ENCODE results near the gene PLCH2. TPM values are rescaled to one million over a fixed set of nuclear protein-coding genes. Genes with fewer than 3 reads are reported as not detected.

The PLCH2 gene
- total RNA-seq, 1 donor from 2014 or later = 2.9 TPM

- Mint-ChIP-seq H3K4me3 (peak overlapping the region; percentile 94), H3K27ac (peak overlapping the region; percentile 93), H3K9me3 (no peaks in the 10 kb centered on the region), H3K36me3 (ENCODE audit: low read depth) (peaks cover 14% of the 10 kb centered on the region), H3K4me1 (ENCODE audit: low read depth) (peaks cover 38% of the 10 kb centered on the region), H3K27me3 (ENCODE audit: insufficient read depth) (peaks cover 5% of the 10 kb centered on the region)
- intact Hi-C loops (cut with micrococcal nuclease) = loop anchor here (10.0 kb wide), 3 partner anchors 229 to 389 kb away; no protein-coding TSS in a partner anchor
- DNase-seq (ENCODE audit: low spot score) = no peak
Measured at GRCh38 chr1:2523191-2523890, 47.3 kb downstream of the PLCH2 start.

DNA sequence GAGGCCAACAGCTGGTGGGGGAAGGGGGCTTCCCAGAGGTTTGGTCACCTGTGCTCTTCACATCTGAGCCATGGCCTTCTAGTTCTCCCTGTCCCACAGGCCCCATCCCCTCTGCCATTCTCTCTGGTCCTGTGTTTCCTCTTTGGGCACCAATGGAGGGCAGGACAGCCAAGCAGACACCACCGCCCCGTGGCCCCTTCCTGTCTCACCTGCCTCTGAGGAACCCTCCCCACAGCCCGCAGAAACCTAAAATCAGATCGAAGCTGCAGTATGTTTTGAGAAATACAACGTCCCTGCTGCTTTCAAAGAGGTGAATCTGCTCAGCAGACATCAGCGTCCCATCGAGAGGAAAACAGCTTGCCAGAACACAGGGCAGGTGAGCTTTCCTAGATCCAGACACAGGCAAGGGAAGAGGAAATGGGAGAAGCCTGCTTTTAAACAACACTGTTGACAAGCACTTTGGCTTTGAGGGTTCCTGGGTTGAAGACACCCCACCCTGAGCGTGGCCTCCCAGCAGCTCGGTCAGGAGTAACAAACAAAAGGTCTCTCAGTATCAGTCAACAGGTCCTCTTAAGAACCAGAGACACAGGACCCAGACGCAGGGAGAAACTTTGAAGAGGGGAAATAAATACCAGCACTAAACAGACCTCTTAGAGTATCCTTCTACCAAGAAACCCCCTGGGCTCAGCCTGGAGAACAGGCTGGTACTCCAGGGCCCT, 48.0 kb downstream of the PLCH2 start:
- peaks cover 38% of the 10 kb centered on the region for H3K4me1 Mint-ChIP-seq (ENCODE audit: low read depth)
- H3K4me3 Mint-ChIP-seq = peak overlapping the region; percentile 94
- H3K27ac Mint-ChIP-seq = peak overlapping the region; percentile 93
- H3K36me3 Mint-ChIP-seq (ENCODE audit: low read depth) = peaks cover 8% of the 10 kb centered on the region
- peak; percentile 53 for DNase-seq (ENCODE audit: low spot score)
- peaks cover 11% of the 10 kb centered on the region for H3K27me3 Mint-ChIP-seq (ENCODE audit: insufficient read depth)
- intact Hi-C loops (cut with micrococcal nuclease) = loop anchor here (10.0 kb wide), 3 partner anchors 229 to 389 kb away; no protein-coding TSS in a partner anchor
- no peaks in the 10 kb centered on the region for H3K9me3 Mint-ChIP-seq

- intact Hi-C loops (cut with micrococcal nuclease) = loop anchor here (10.0 kb wide), 3 partner anchors 231 to 391 kb away; no protein-coding TSS in a partner anchor
- Mint-ChIP-seq H3K27ac (peak overlapping the region; percentile 93), H3K27me3 (ENCODE audit: insufficient read depth) (peaks cover 11% of the 10 kb centered on the region), H3K4me3 (peak overlapping the region; percentile 94), H3K36me3 (ENCODE audit: low read depth) (peaks cover 6% of the 10 kb centered on the region), H3K4me1 (ENCODE audit: low read depth) (peaks cover 38% of the 10 kb centered on the region), H3K9me3 (no peaks in the 10 kb centered on the region)
- no peak for DNase-seq (ENCODE audit: low spot score)
Measured at GRCh38 chr1:2525572-2525919, 49.5 kb downstream of the PLCH2 start.

DNA sequence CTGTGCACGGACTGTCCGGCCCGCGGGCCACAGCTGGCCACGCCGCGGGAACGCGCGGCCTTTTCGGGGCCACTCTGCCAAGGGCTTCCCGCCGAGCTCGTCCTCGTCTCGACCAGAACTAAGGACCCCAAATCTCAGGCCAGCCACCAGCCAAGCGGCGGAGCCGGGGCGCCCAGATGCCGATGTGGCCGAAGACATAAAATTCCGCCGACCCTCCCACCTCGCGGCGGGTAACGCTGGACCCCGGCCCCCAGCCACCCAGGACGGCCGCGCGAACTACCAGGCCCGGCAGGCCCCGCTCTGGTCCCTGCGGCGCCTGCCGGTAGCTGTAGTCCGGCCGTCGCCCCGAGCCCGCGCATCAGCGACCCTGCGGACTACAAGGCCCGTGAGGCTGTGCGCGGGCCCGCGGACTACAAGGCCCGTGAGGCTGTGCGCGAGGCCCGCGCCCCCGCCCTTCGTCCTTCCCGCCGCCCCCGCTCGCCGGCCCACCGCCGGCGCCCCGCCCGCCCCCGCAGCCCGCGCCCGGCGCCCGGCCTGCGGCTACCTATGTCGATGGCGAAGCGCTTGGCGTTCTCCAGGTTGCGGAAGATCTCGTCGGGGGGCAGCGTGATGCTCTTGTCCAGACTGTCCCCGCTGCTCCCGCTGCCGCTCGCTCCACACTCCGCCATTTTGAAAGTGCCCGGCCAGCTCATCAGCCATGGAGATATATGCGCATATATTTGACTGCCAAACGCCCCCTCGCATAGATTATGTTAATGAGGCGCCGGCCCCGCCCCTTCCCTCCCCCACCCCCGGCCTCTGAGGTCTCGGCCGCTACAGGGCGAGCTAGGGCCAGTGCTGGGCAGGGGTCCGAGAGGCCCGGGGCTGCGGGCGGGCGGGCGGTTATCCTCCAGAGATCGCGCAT, 50.1 kb downstream of the PLCH2 start, which contains the start of gene PANK4:
PANK4 (minus strand) TSS at position 677 of the 904 bp plus-strand sequence; CDS start at position 668, 9 bp downstream.
- H3K27ac Mint-ChIP-seq = peak within 1 kb of the TSS; percentile 98
- DNase-seq (ENCODE audit: low spot score) = peak; percentile 86
- intact Hi-C loops (cut with micrococcal nuclease) = loop anchor here (1.0 to 10.0 kb wide), 10 partner anchors 21 to 391 kb away; partner anchors contain the start of genes MORN1, PEX10, PRXL2B and RER1

DNA sequence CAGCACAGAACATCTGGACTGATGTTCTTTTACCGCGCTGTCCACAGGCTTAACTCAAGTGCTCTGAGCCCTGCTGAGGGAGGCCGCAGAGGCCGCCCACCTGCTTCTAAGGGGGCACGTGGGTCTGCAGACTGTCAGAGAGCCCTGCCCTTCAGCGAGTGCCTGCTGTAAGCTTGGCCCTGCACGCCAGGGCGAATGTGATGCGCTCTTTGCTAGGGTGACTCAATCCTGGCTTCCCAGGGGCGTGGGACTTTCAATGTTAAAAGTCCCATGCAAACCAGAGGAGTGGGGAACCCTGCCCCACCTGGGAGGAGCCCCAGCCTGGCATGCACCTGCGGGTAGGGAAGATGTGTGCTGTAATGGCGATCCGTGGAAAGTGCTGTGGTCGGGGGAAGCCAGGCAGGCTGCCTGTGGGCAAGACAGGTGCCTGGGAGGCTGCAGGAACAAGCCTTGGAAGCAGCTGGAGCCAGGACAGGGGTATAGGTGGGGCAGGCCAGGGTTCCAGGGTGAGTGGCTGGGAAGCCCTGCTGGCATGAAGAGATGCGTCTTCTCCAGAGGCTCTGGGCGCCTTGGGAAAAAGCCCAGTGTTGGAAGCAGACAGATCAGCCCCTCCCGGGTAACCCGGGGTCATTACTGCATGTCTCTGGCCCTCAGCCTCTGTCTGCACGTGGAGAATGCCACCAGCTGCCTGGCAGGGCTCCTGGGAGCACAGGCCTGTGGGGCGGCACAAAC, 50.9 kb downstream of the PLCH2 start:
- Mint-ChIP-seq H3K4me3 (peak overlapping the region; percentile 48), H3K4me1 (ENCODE audit: low read depth) (peaks cover 38% of the 10 kb centered on the region), H3K27ac (peak overlapping the region; percentile 50), H3K9me3 (no peaks in the 10 kb centered on the region), H3K27me3 (ENCODE audit: insufficient read depth) (peaks cover 19% of the 10 kb centered on the region), H3K36me3 (ENCODE audit: low read depth) (no peaks in the 10 kb centered on the region)
- DNase-seq (ENCODE audit: low spot score) = peak; percentile 41
- intact Hi-C loops (cut with micrococcal nuclease) = loop anchor here (1.0 to 10.0 kb wide), 10 partner anchors 20 to 392 kb away; partner anchors contain the start of genes MORN1, PEX10, PRXL2B and RER1

More for the DNA sequence above, 50.1 kb downstream of the PLCH2 start, which contains the start of gene PANK4:
- no peaks in the 10 kb centered on the region for H3K9me3 Mint-ChIP-seq
- peaks cover under 1% of the 10 kb centered on the region for H3K36me3 Mint-ChIP-seq (ENCODE audit: low read depth)
- peaks cover 38% of the 10 kb centered on the region for H3K4me1 Mint-ChIP-seq (ENCODE audit: low read depth)
- H3K27me3 Mint-ChIP-seq (ENCODE audit: insufficient read depth) = peaks cover 15% of the 10 kb centered on the region
- H3K4me3 Mint-ChIP-seq = peak within 1 kb of the TSS; percentile 94

- no peak overlapping the region for H3K4me3 Mint-ChIP-seq
- H3K27me3 Mint-ChIP-seq (ENCODE audit: insufficient read depth) = peaks cover 19% of the 10 kb centered on the region
- H3K27ac Mint-ChIP-seq = no peak overlapping the region
- intact Hi-C loops (cut with micrococcal nuclease) = loop anchor here (2.0 to 10.0 kb wide), 4 partner anchors 233 to 393 kb away; no protein-coding TSS in a partner anchor
- H3K9me3 Mint-ChIP-seq = no peaks in the 10 kb centered on the region
- DNase-seq (ENCODE audit: low spot score) = no peak
- H3K36me3 Mint-ChIP-seq (ENCODE audit: low read depth) = no peaks in the 10 kb centered on the region
- peaks cover 35% of the 10 kb centered on the region for H3K4me1 Mint-ChIP-seq (ENCODE audit: low read depth)
Measured at GRCh38 chr1:2527556-2527860, 51.4 kb downstream of the PLCH2 start.

DNA sequence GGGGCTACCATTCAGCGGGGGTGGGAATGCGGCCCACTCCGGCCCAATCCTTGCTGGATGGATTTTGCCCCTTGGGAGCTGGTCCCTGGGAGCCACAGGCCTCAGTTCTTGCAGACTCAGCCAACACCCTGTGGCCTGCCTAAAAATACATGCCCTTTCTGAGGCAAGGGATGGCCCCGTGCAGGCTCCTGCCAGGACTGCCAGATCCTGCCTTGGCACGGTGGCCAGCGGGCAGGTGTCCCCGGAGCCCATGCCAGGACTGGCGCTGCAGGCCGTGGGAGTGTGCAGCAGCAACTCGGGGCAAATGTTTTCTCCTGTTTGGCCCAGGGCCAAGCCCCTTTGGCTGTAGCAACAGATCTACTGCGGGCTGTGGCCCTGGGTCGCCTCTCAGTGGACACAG, 51.9 kb downstream of the PLCH2 start:
- no peaks in the 10 kb centered on the region for H3K36me3 Mint-ChIP-seq (ENCODE audit: low read depth)
- H3K4me1 Mint-ChIP-seq (ENCODE audit: low read depth) = peaks cover 30% of the 10 kb centered on the region
- H3K27me3 Mint-ChIP-seq (ENCODE audit: insufficient read depth) = peaks cover 22% of the 10 kb centered on the region
- no peak for DNase-seq (ENCODE audit: low spot score)
- H3K4me3 Mint-ChIP-seq = no peak overlapping the region
- no peaks in the 10 kb centered on the region for H3K9me3 Mint-ChIP-seq
- no peak overlapping the region for H3K27ac Mint-ChIP-seq
- intact Hi-C loops (cut with micrococcal nuclease) = loop anchor here (10.0 kb wide), 3 partner anchors 233 to 393 kb away; no protein-coding TSS in a partner anchor

DNA sequence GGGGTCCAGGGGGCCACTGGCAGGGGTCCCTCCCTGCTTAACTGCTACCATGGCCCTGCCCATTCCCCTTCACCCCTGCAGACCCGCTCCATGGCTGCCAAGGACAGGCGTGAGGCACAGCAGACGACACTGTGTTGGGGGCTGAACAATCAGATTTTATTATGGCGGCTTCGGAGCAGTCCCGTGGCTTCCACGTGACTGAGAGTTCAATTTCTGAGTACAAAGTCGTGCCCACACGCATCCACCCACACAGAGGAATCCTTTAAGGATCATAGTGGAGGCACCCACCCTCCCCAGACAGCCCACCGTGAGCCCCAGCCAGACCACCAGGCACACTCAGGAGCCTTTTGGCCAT, 52.5 kb downstream of the PLCH2 start:
- H3K4me3 Mint-ChIP-seq = no peak overlapping the region
- H3K4me1 Mint-ChIP-seq (ENCODE audit: low read depth) = peaks cover 24% of the 10 kb centered on the region
- no peak for DNase-seq (ENCODE audit: low spot score)
- intact Hi-C loops (cut with micrococcal nuclease) = loop anchor here (10.0 kb wide), 3 partner anchors 234 to 394 kb away; no protein-coding TSS in a partner anchor
- H3K27me3 Mint-ChIP-seq (ENCODE audit: insufficient read depth) = peaks cover 25% of the 10 kb centered on the region
- H3K9me3 Mint-ChIP-seq = no peaks in the 10 kb centered on the region
- H3K36me3 Mint-ChIP-seq (ENCODE audit: low read depth) = no peaks in the 10 kb centered on the region
- H3K27ac Mint-ChIP-seq = no peak overlapping the region

GRCh38 chr1:2528966-2529783, 53.1 kb downstream of the PLCH2 start:
- intact Hi-C loops (cut with micrococcal nuclease) = loop anchor here (10.0 kb wide), 3 partner anchors 234 to 394 kb away; no protein-coding TSS in a partner anchor
- no peak overlapping the region for H3K27ac Mint-ChIP-seq
- H3K4me1 Mint-ChIP-seq (ENCODE audit: low read depth) = peaks cover 18% of the 10 kb centered on the region
- H3K4me3 Mint-ChIP-seq = peak overlapping the region; percentile 59
- H3K36me3 Mint-ChIP-seq (ENCODE audit: low read depth) = no peaks in the 10 kb centered on the region
- peaks cover 28% of the 10 kb centered on the region for H3K27me3 Mint-ChIP-seq (ENCODE audit: insufficient read depth)
- no peak for DNase-seq (ENCODE audit: low spot score)
- H3K9me3 Mint-ChIP-seq = no peaks in the 10 kb centered on the region

- Mint-ChIP-seq H3K4me3 (peak within 1 kb of the TSS; percentile 59), H3K36me3 (ENCODE audit: low read depth) (no peaks in the 10 kb centered on the region), H3K9me3 (no peaks in the 10 kb centered on the region), H3K4me1 (ENCODE audit: low read depth) (peaks cover 11% of the 10 kb centered on the region), H3K27me3 (ENCODE audit: insufficient read depth) (peaks cover 28% of the 10 kb centered on the region), H3K27ac (no peak within 1 kb of the TSS)
- intact Hi-C loops (cut with micrococcal nuclease) = loop anchor here (10.0 kb wide), 3 partner anchors 235 to 395 kb away; no protein-coding TSS in a partner anchor
- DNase-seq (ENCODE audit: low spot score) = no peak
Measured at GRCh38 chr1:2529784-2530512, 53.9 kb downstream of the PLCH2 start, which contains the start of gene HES5. HES5 (minus strand) TSS chr1:2530263; CDS start chr1:2530164, 99 bp downstream.

Data from activated T-helper 1 cell treated with anti-CD3 and anti-CD28 coated beads, Interleukin-12 subunit alpha, Interleukin-12 subunit beta, Interleukin-2, Interleukin-4 antibody, amounts not matched to agents 30 ng/mL and 10 ng/mL and 1 ng/mL, durations not matched to agents 14 hours and 24 hours and 36 hours (primary cell).